DOHH2 (cell line): ENCODE data around the gene NOXA1.

ENCODE experiments used
- EZH2phosphoT487 ChIP-seq: fragments of 200-600 bp; sonication (generic); IDR thresholded peaks from 2 replicates; pipeline ENCODE4 v1.6.1; 2017; ENCODE audit warnings: borderline replicate concordance, mild to moderate bottlenecking, antibody characterized with exemption, low read length, moderate library complexity, mixed read lengths
- TF ChIP-seq, protein P1 (sequence below): fragments of 200-600 bp; sonication (generic); IDR thresholded peaks from one replicate; pipeline ENCODE4 v1.5.1; 2014; ENCODE audit warnings: antibody characterized with exemption, mild to moderate bottlenecking, low read depth, low read length; ENCODE audit not compliant: poor library complexity, severe bottlenecking

DNA sequence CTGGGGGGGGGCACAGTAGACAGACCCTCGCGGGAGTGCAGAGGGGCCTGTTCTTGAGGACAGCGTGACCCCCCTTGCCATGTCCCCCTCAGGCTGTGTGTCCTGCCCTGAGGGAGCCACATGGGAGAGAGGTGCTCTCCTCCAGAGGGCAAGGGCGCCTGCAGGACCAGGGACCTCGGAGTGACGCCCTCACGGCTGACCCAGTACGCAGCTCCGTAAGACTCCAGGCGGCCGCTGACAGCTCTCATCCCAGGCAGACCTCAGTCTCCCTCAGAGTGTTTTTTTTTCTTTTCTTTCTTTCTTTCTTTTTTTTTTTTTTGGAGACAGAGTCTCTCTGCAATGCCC, 27.6 kb upstream of the NOXA1 start:
- TF ChIP-seq, protein P1, sequence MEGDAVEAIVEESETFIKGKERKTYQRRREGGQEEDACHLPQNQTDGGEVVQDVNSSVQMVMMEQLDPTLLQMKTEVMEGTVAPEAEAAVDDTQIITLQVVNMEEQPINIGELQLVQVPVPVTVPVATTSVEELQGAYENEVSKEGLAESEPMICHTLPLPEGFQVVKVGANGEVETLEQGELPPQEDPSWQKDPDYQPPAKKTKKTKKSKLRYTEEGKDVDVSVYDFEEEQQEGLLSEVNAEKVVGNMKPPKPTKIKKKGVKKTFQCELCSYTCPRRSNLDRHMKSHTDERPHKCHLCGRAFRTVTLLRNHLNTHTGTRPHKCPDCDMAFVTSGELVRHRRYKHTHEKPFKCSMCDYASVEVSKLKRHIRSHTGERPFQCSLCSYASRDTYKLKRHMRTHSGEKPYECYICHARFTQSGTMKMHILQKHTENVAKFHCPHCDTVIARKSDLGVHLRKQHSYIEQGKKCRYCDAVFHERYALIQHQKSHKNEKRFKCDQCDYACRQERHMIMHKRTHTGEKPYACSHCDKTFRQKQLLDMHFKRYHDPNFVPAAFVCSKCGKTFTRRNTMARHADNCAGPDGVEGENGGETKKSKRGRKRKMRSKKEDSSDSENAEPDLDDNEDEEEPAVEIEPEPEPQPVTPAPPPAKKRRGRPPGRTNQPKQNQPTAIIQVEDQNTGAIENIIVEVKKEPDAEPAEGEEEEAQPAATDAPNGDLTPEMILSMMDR = no peak
- no peak for TF ChIP-seq EZH2phosphoT487
